Right lobe of liver (tissue), 4 donors: ENCODE measurements around the gene ACAP3.

Experiments
- POLR2A ChIP-seq: fragments of 450-650 bp; IDR thresholded peaks from one replicate; pipeline ENCODE4 v1.6.1; 2017; ENCODE audit warnings: antibody characterized with exemption, mild to moderate bottlenecking
- TF ChIP-seq, protein P1 (sequence below), 4 donors: fragments of 200-600 bp in 3 of 4; fragments of 450-650 bp in 1 of 4; IDR thresholded peaks; one replicate each; pipeline versions ENCODE4 v1.5.1 to v1.8.0; 2016 to 2022; ENCODE audit warnings: antibody characterized with exemption in 4 of 4, mild to moderate bottlenecking in 2 of 4
- donor health status: DM: no; HTN: no; CAD: no.
- donor health status: DM: no; HTN: no; CAD: no.
- donor health status: DM: no; HTN: yes; CAD: no.

DNA sequence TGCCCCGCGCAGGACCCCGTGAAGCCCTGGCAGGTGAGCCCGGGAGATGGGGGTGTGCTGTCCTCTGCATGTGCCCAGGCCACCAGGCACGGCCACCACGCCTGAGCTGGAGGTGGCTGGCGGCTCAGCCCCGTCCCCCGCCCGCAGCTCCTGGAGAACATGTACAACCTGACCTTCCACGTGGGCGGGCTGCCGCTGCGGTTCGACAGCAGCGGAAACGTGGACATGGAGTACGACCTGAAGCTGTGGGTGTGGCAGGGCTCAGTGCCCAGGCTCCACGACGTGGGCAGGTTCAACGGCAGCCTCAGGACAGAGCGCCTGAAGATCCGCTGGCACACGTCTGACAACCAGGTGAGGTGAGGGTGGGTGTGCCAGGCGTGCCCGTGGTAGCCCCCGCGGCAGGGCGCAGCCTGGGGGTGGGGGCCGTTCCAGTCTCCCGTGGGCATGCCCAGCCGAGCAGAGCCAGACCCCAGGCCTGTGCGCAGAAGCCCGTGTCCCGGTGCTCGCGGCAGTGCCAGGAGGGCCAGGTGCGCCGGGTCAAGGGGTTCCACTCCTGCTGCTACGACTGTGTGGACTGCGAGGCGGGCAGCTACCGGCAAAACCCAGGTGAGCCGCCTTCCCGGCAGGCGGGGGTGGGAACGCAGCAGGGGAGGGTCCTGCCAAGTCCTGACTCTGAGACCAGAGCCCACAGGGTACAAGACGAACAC, 25.2 kb upstream of the ACAP3 start:
- TF ChIP-seq, protein P1, sequence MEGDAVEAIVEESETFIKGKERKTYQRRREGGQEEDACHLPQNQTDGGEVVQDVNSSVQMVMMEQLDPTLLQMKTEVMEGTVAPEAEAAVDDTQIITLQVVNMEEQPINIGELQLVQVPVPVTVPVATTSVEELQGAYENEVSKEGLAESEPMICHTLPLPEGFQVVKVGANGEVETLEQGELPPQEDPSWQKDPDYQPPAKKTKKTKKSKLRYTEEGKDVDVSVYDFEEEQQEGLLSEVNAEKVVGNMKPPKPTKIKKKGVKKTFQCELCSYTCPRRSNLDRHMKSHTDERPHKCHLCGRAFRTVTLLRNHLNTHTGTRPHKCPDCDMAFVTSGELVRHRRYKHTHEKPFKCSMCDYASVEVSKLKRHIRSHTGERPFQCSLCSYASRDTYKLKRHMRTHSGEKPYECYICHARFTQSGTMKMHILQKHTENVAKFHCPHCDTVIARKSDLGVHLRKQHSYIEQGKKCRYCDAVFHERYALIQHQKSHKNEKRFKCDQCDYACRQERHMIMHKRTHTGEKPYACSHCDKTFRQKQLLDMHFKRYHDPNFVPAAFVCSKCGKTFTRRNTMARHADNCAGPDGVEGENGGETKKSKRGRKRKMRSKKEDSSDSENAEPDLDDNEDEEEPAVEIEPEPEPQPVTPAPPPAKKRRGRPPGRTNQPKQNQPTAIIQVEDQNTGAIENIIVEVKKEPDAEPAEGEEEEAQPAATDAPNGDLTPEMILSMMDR (IDR thresholded peaks at IDR 0.05) = no peak
- TF ChIP-seq POLR2A = peak; percentile 30
